ENCODE data around the gene PHF11. TPM values are rescaled to one million over a fixed set of nuclear protein-coding genes. Genes with fewer than 3 reads are reported as not detected.

Gene PHF11
- polyA plus RNA-seq, 1 donor (not counting 4 experiments of a cell fraction or from before 2014, with no cell fraction given) = 32.9 TPM

- no peak overlapping the region for H3K4me3 ChIP-seq (ENCODE audit: control insufficient read depth in 2 of 3, extremely low read depth in 1 of 3, insufficient read depth in 2 of 3, low read depth in 1 of 3, low read length in 3 of 3)
- TF ChIP-seq EZH2 (IDR thresholded peaks at IDR 0.05; ENCODE audit: low read length) (no peak), CTCF (optimal IDR thresholded peaks at IDR 0.05 in 1 of 3, IDR thresholded peaks at IDR 0.05 in 1 of 3, conservative IDR thresholded peaks at IDR 0.05 in 1 of 3; ENCODE audit: extremely low read depth in 1 of 3, insufficient read depth in 2 of 3, low read length in 3 of 3) (no peak)
- H3K36me3 ChIP-seq (ENCODE audit: control insufficient read depth in 2 of 2, extremely low read depth in 1 of 2, insufficient read depth in 2 of 2, low read length in 2 of 2) = no peaks in the 10 kb centered on the region
- FAIRE-seq (no peak), DNase-seq (ENCODE audit: low read depth, low spot score) (no peak)
- no peak overlapping the region for H3K9ac ChIP-seq (ENCODE audit: control insufficient read depth, extremely low read depth, insufficient read depth, low read length)
- no peaks in the 10 kb centered on the region for H3K27me3 ChIP-seq (ENCODE audit: control insufficient read depth, extremely low read depth, insufficient read depth, low read length)
- H3K79me2 ChIP-seq (ENCODE audit: control insufficient read depth, insufficient read depth, low read length) = no peaks in the 10 kb centered on the region
- H2AFZ ChIP-seq (ENCODE audit: control insufficient read depth, low read length) = no peak overlapping the region
- no peaks in the 10 kb centered on the region for H4K20me1 ChIP-seq (ENCODE audit: control insufficient read depth, extremely low read depth, insufficient read depth, low read length)
- dilution Hi-C loops (cut with MboI; ENCODE audit: extremely low pct_ligation_motif_present, low sequenced_read_pairs) = no loop called here
- H3K4me1 ChIP-seq (ENCODE audit: control insufficient read depth, extremely low read depth, insufficient read depth, low read length) = no peaks in the 10 kb centered on the region
- H3K9me1 ChIP-seq (ENCODE audit: control insufficient read depth, extremely low read depth, insufficient read depth, low read length) = no peaks in the 10 kb centered on the region
- H3K9me3 ChIP-seq (ENCODE audit: control insufficient read depth, low read depth, low read length) = no peaks in the 10 kb centered on the region
- no peak overlapping the region for H3K4me2 ChIP-seq (ENCODE audit: control insufficient read depth, extremely low read depth, insufficient read depth, low read depth, low read length)
- no peak overlapping the region for H3K27ac ChIP-seq (ENCODE audit: control insufficient read depth, insufficient read depth, low read length)
These were observed 42.9 kb upstream of the PHF11 start for GRCh38 chr13:49452725-49453457.

GRCh38 chr13:49453465-49453864, 42.3 kb upstream of the PHF11 start:
- FAIRE-seq (no peak), DNase-seq (ENCODE audit: low read depth, low spot score) (no peak)
- no peaks in the 10 kb centered on the region for H3K4me1 ChIP-seq (ENCODE audit: control insufficient read depth, extremely low read depth, insufficient read depth, low read length)
- no peak for TF ChIP-seq CTCF (optimal IDR thresholded peaks at IDR 0.05 in 1 of 3, IDR thresholded peaks at IDR 0.05 in 1 of 3, conservative IDR thresholded peaks at IDR 0.05 in 1 of 3; ENCODE audit: extremely low read depth in 1 of 3, insufficient read depth in 2 of 3, low read length in 3 of 3)
- TF ChIP-seq EZH2 (IDR thresholded peaks at IDR 0.05; ENCODE audit: low read length) = no peak
- H3K36me3 ChIP-seq (ENCODE audit: control insufficient read depth in 2 of 2, extremely low read depth in 1 of 2, insufficient read depth in 2 of 2, low read length in 2 of 2) = no peaks in the 10 kb centered on the region
- H3K9ac ChIP-seq (ENCODE audit: control insufficient read depth, extremely low read depth, insufficient read depth, low read length) = no peak overlapping the region
- no peak overlapping the region for H3K4me3 ChIP-seq (ENCODE audit: control insufficient read depth in 2 of 3, extremely low read depth in 1 of 3, insufficient read depth in 2 of 3, low read depth in 1 of 3, low read length in 3 of 3)
- no peak overlapping the region for H3K4me2 ChIP-seq (ENCODE audit: control insufficient read depth, extremely low read depth, insufficient read depth, low read depth, low read length)
- H3K27me3 ChIP-seq (ENCODE audit: control insufficient read depth, extremely low read depth, insufficient read depth, low read length) = no peaks in the 10 kb centered on the region
- no peak overlapping the region for H3K27ac ChIP-seq (ENCODE audit: control insufficient read depth, insufficient read depth, low read length)
- H2AFZ ChIP-seq (ENCODE audit: control insufficient read depth, low read length) = no peak overlapping the region
- dilution Hi-C loops (cut with MboI; ENCODE audit: extremely low pct_ligation_motif_present, low sequenced_read_pairs) = no loop called here
- H3K9me3 ChIP-seq (ENCODE audit: control insufficient read depth, low read depth, low read length) = no peaks in the 10 kb centered on the region
- no peaks in the 10 kb centered on the region for H3K9me1 ChIP-seq (ENCODE audit: control insufficient read depth, extremely low read depth, insufficient read depth, low read length)
- H4K20me1 ChIP-seq (ENCODE audit: control insufficient read depth, extremely low read depth, insufficient read depth, low read length) = no peaks in the 10 kb centered on the region
- H3K79me2 ChIP-seq (ENCODE audit: control insufficient read depth, insufficient read depth, low read length) = no peaks in the 10 kb centered on the region
